OCI-LY1 (cell line): ENCODE results near the gene EMILIN1.

Source experiments
- H2AFZ ChIP-seq: fragments of 200-600 bp; sonication (generic), shearing (Covaris generic); 2 replicates; pipeline ENCODE4 v1.6.0; 2014; ENCODE audit warnings: antibody characterized with exemption, mild to moderate bottlenecking, low read length
- H3F3A ChIP-seq: fragments of 200-600 bp; sonication (generic), shearing (Covaris generic); 2 replicates; pipeline ENCODE4 v1.6.0; 2014; ENCODE audit warnings: mild to moderate bottlenecking, antibody characterized with exemption, low read length, moderate library complexity; ENCODE audit not compliant: insufficient read depth
- H3K27ac ChIP-seq: fragments of 200-600 bp; sonication (generic); 2 replicates; pipeline ENCODE4 v1.5.1; 2014; ENCODE audit warnings: low read length, mixed run types, mild to moderate bottlenecking, low read depth; ENCODE audit not compliant: poor library complexity, severe bottlenecking
- H3K27me3 ChIP-seq: fragments of 200-600 bp; sonication (generic); 2 replicates; pipeline ENCODE4 v1.6.0; 2014; ENCODE audit warnings: antibody characterized with exemption, mild to moderate bottlenecking, low read length, moderate library complexity; ENCODE audit not compliant: insufficient read depth
- H3K36me3 ChIP-seq: fragments of 200-600 bp; sonication (generic); 2 replicates; pipeline ENCODE4 v1.6.1; 2014; ENCODE audit warnings: mild to moderate bottlenecking, antibody characterized with exemption, low read length, moderate library complexity, mixed read lengths; ENCODE audit not compliant: insufficient read depth
- H3K4me1 ChIP-seq: fragments of 200-600 bp; sonication (generic); 2 replicates; pipeline ENCODE4 v1.5.1; 2014; ENCODE audit warnings: mild to moderate bottlenecking, low read length, moderate library complexity; ENCODE audit not compliant: insufficient read depth, severe bottlenecking
- H3K4me2 ChIP-seq: fragments of 200-600 bp; sonication (generic), shearing (Covaris generic); 2 replicates; pipeline ENCODE4 v1.6.1; 2014; ENCODE audit warnings: low read length
- H3K4me3 ChIP-seq: fragments of 200-600 bp; sonication (generic); 2 replicates; pipeline ENCODE4 v1.5.1; 2014; ENCODE audit warnings: low read length, low read depth, mild to moderate bottlenecking, mixed read lengths; ENCODE audit not compliant: poor library complexity, severe bottlenecking
- H3K79me2 ChIP-seq: fragments of 200-600 bp; shearing (Covaris generic); 2 replicates; pipeline ENCODE4 v1.6.1; 2016; ENCODE audit warnings: mixed run types, low read length, mixed read lengths; ENCODE audit not compliant: insufficient read depth
- H3K9ac ChIP-seq: fragments of 200-600 bp; sonication (generic), shearing (Covaris generic); 2 replicates; pipeline ENCODE4 v1.6.1; 2014; ENCODE audit warnings: mild to moderate bottlenecking, low read length, mixed read lengths
- H3K9me2 ChIP-seq: fragments of 200-600 bp; sonication (generic), shearing (Covaris generic); 2 replicates; pipeline ENCODE4 v1.6.1; 2014; ENCODE audit warnings: low read depth, mild to moderate bottlenecking, low read length, mixed read lengths
- H3K9me3 ChIP-seq: fragments of 200-600 bp; shearing (Covaris generic); 2 replicates; pipeline ENCODE4 v1.6.1; 2014; ENCODE audit warnings: low read length, mixed read lengths
- H4K20me1 ChIP-seq: fragments of 200-600 bp; sonication (generic), shearing (Covaris generic); 2 replicates; pipeline ENCODE4 v1.6.0; 2016; ENCODE audit warnings: mild to moderate bottlenecking, low read length; ENCODE audit not compliant: insufficient read depth
- CTCF ChIP-seq: fragments of 200-600 bp; sonication (generic), shearing (Covaris generic); IDR thresholded peaks from 2 replicates; pipeline ENCODE4 v1.5.1; 2017; ENCODE audit warnings: mild to moderate bottlenecking, antibody characterized with exemption, low read length, moderate library complexity, mixed read lengths
- EZH2 ChIP-seq: fragments of 200-600 bp; sonication (generic), shearing (Covaris generic); IDR thresholded peaks from 2 replicates; pipeline ENCODE4 v1.8.0; 2017; ENCODE audit warnings: borderline replicate concordance, mixed run types, mild to moderate bottlenecking, antibody characterized with exemption, low read length, moderate library complexity, mixed read lengths

The EMILIN1 gene

GRCh38 chr2:27135478-27135955 lies 57.1 kb downstream of the EMILIN1 start:
- H3K79me2 ChIP-seq, result no peaks in the 10 kb centered on the region
- H2AFZ ChIP-seq, result no peak overlapping the region
- H3K9me2 ChIP-seq, result no peaks in the 10 kb centered on the region
- H3K27me3 ChIP-seq, result 0 out of 2 replicates have a peak, but pooled peaks cover 6% of the 10 kb centered on the region
- no peaks in the 10 kb centered on the region for H4K20me1 ChIP-seq
- H3K27ac ChIP-seq, result no peak overlapping the region
- H3K9ac ChIP-seq, result no peak overlapping the region
- H3K36me3 ChIP-seq, result peaks cover 24% of the 10 kb centered on the region
- H3K4me2 ChIP-seq, result no peak overlapping the region
- H3K9me3 ChIP-seq, result no peaks in the 10 kb centered on the region
- H3K4me3 ChIP-seq, result no peak overlapping the region
- H3K4me1 ChIP-seq, result peaks cover 15% of the 10 kb centered on the region
- no peak for TF ChIP-seq CTCF
- no peak for TF ChIP-seq EZH2
- H3F3A ChIP-seq, result no peaks in the 10 kb centered on the region
